Renal cortical epithelial cell (primary cell): ENCODE measurements around the gene CCL1. TPM values are rescaled to one million over a fixed set of nuclear protein-coding genes. Genes with fewer than 3 reads are reported as not detected.
"Not testable (repeated sequence)": the region's sequence is repeated elsewhere in the genome, so short reads cannot be mapped to it uniquely, and the experiment has no call there.

Source experiments
- DNase-seq: peaks from one replicate; pipeline ENCODE4 v3.0.0-alpha.2; 2011; ENCODE audit warnings: low read depth
- total RNA-seq: library from RNA; depleted of rRNA; stranded (reverse); fragments of >200 nt; gene quantifications from 2 replicates; pipeline ENCODE4 v1.2.3, GENCODE V29; 2014

The CCL1 gene
- total RNA-seq, 1 donor from 2014 or later = not detected

DNA sequence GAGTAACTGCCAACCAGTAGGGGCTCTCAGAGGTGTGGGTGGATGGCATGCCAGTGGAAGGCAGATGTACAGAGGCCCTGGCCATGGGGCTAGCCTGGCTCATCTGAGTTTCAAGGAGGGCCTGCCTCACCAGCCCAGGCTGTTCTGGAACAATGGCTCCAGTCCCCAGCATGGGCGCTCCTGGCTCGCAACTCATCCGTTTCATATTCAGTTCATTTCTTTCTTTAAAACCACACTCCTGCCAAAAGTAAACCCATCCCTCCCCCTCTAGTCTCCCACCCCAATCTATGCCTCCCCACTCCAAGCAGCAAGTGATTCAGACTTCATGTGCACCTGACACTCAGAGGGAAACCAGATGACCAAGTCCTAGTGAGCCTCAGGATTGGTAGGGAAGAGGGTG, 4.4 kb downstream of the CCL1 start:
- DNase-seq = no peak

- no peak for DNase-seq
Measured at GRCh38 chr17:34357398-34357797, 5.6 kb downstream of the CCL1 start.

- no peak for DNase-seq
Measured at GRCh38 chr17:34356194-34356593, 6.8 kb downstream of the CCL1 start, which contains the start of gene CCL13. CCL13 (plus strand) TSS chr17:34356480; CDS start chr17:34356527, 47 bp downstream.

GRCh38 chr17:34354637-34355036, 8.4 kb downstream of the CCL1 start:
- DNase-seq = no peak

DNA sequence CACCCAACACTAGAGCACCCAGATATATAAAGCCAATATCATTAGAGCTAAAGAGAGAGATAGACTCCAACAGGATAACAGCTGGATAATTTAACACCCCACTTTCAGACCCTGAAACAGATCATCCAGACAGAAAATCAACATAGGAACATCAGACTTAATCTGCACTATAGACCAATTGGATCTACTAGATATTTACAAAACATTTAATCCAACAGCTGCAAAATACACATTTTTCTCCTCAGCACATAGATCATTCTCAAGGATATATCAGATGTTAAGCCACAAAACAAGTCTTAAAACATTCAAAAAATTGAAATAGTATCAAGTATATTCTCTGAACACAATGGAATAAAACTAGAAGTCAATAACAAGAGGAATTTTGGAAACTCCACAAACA, 10.8 kb downstream of the CCL1 start:
- no peak for DNase-seq

DNA sequence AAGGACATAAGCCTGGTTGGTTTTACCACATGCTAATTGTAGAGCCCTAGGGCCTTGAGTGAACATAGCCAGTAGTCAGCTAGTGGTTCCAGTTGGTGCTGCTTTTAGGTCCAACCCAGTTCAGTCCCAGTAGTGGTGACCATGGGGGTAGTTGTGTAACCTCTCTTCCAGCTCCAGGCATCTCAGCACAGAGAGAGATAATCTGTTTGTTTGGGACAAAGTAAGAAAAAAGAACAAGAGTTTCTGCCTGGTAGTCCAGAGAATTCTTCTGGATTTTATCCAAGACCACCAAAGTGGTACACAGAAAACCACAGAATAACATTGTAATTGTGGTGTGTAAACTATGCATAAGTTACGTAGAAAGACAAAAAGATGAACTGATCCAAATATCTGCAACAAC, 11.9 kb downstream of the CCL1 start:
- DNase-seq = no peak

GRCh38 chr17:34349751-34350150, 13.3 kb downstream of the CCL1 start:
- DNase-seq = no peak

DNA sequence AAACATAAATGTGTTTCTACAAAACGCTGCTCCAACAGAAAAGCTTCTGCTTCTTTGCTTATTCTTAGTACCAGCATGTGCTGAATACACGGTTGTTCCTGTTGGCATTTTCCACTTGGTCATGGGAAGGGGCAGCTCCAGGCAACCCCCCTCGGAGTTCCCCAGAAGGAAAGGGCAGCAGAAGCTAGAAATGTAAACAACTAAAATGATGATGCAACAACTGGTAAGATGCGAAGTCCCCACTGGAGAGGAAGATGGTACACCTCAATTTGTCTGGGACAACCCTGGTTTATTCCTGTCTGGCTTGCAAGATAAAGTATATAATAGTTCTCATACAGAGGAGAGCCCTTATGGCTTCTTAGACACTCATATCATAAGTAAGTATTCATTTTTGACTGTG, 16.0 kb downstream of the CCL1 start:
- no peak for DNase-seq

DNA sequence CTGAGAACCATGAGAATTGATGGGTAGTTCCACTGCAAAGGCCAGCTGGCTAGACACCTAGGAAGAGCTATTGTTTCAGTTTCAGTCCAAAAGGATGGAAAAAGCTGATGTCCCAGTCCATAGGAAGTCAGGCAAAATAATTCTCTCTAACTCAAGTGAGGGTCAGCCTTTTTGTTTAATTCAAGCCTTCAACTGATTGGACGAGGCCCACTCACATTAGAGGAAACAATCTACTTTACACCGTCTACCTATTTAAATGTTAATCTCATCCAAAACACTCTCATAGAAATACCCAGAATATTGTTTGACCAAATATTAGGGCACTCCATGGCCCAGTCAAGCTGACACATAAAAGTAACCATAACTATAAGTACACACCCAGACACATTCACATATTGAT, 21.1 kb downstream of the CCL1 start:
- no peak for DNase-seq

- DNase-seq = no peak
Measured at GRCh38 chr17:34339138-34339770, 23.8 kb downstream of the CCL1 start.

- no peak for DNase-seq
Measured at GRCh38 chr17:34337701-34338100, 25.3 kb downstream of the CCL1 start.

DNA sequence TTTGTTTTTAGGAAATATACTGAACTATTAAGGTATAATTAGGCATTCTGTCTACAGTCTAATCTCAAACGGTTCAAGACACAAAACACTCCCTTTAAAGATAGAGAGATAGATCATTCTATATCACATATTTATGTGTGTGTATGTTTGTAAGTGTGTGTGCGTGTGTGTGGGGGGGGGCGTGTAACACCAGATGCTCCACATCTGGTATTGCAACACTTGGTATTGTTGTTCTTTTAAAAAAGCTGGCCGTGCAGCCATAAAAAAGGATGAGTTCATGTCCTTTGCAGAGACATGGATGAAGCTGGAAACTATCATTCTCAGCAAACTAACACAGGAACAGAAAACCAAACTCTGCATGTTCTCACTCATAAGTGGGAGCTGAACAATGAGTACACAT, 35.5 kb downstream of the CCL1 start:
- not testable (repeated sequence) for DNase-seq

- no peak for DNase-seq
Measured at GRCh38 chr17:34321964-34322363, 41.1 kb downstream of the CCL1 start.

- no peak for DNase-seq
Measured at GRCh38 chr17:34319039-34319483, 44.0 kb downstream of the CCL1 start, which contains the start of gene CCL8. CCL8 (plus strand) TSS chr17:34319435; CDS start chr17:34319502, 67 bp downstream.

GRCh38 chr17:34318474-34318873, 44.6 kb downstream of the CCL1 start:
- DNase-seq = no peak

DNA sequence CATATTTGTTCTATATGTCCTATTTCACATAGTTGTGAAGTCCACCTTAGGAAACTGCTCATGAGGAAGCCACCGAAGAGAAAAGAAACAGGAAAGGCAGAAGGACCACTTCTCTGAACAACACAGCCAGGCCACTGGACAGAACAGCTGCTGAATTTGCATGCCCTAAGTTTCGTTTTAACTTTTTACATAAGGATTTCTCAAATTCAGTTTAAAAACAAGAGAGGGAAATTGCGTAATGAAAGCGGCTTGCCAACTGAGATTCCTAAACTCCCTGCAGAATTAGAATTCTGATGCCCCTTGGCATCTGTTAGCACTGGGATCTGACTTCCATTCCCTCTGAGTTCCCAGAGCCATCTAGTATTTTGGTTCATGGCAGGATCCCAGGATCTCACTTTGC, 48.8 kb downstream of the CCL1 start:
- no peak for DNase-seq

DNA sequence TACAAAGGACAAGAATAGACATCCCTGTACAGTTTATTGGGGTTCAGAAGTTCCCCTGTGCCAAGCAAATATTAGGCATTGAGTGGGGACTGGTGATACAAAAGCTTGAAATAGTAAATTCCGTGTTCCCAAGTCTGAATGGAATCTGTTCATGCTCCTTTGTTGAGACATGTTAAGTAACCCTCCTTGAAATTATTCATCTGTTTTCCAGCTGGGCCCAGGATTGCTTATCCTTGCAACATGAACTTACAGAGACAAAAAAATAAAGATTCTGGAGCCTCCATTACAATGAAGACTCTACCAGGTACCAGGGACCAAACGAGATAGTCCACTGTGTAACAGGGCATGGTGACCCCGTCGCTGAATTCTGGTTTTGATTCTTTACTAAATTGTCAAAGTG, 49.9 kb downstream of the CCL1 start:
- DNase-seq = no peak

DNA sequence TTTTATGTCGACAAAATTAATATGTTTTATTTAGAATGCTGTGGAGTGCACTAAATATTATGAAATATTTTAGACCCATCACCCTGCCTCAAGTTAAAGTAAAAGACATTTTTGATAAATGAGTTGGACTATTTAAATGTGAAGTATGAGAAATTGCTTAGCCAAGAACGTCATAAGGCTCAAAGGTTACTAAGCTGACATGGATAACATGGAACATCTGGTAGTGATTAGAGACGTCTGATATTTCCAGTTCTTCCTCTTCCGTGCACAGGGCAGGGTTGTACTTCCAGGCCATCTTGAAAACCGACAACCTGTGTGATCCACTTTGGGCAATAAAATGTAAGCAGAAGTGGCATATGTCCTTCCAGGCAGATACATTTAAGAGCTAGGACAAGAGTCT, 51.0 kb downstream of the CCL1 start:
- DNase-seq = no peak

DNA sequence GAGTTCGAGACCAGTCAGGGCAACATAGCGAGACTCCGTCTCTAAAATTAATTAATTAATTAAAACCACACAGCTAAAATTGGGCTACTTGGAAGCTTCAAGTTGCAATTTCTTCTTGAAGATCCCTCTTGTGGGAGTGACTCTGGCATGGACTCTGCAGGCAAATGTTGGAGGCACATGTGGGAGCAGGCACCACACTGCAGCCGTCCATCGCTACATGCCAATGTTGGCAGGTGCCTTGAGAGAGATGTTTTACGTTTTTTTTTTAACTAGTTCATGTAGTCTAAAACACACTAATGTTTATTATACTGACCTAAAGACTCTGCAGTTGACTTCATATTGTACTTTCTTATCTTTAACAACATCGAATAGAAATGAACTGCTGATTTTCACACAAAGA, 51.7 kb downstream of the CCL1 start:
- DNase-seq = no peak

Other genes with a start within 250 kb of the CCL1 start
- gene CCL2, start 107.9 kb downstream of the CCL1 start, total RNA-seq = 29.2 and 148 TPM in 2 replicates
- not detected in 2 replicates for gene CCL7, start 93.0 kb downstream of the CCL1 start, total RNA-seq
- gene CCL11, start 77.5 kb downstream of the CCL1 start, total RNA-seq = not detected in 2 replicates
- not detected in 2 replicates for gene CCL8, start 43.8 kb downstream of the CCL1 start, total RNA-seq
- gene CCL13, start 6.8 kb downstream of the CCL1 start, total RNA-seq = not detected in 2 replicates
- not detected in 2 replicates for gene TMEM132E, start 216.3 kb upstream of the CCL1 start, total RNA-seq